OCI-LY7 (cell line): ENCODE data around the gene METAP1D.

Experiments used
- CTCF ChIP-seq: fragments of 200-600 bp; sonication (generic); conservative IDR thresholded peaks from 2 replicates; pipeline ENCODE4 v1.5.1; 2014; ENCODE audit warnings: mild to moderate bottlenecking, antibody characterized with exemption, low read length, moderate library complexity, mixed read lengths
- EZH2phosphoT487 ChIP-seq: fragments of 200-600 bp; sonication (generic); IDR thresholded peaks from 2 replicates; pipeline ENCODE4 v1.6.1; 2018; ENCODE audit warnings: low read depth, borderline replicate concordance, mild to moderate bottlenecking, mixed run types, antibody characterized with exemption, low read length, moderate library complexity, mixed read lengths

GRCh38 chr2:172090044-172090961 lies 90.5 kb downstream of the METAP1D start:
- TF ChIP-seq CTCF (no peak), EZH2phosphoT487 (no peak)
